ENCODE measurements around the gene SSNA1.

Gene SSNA1

DNA sequence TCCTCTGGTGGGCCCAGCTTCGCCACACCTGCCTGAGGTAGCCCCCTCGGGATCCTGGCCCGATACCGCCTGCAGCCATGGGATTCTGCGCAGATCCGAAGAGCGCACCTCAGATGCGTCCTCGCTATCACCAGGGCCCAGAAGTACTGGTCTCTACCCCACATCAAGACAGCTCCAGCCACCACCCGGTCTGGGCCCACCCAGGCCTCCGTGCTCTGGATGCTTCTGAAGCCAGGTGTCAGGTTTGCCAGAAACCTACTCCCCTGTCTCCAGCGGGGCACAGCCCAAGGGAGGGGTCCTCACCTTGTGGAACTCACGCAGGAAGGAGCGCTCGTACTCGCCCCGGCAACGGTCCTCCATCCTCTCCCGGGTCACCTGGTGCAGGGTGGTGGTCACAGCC, 2.6 kb upstream of the SSNA1 start:
- no peak for DNase-seq

DNA sequence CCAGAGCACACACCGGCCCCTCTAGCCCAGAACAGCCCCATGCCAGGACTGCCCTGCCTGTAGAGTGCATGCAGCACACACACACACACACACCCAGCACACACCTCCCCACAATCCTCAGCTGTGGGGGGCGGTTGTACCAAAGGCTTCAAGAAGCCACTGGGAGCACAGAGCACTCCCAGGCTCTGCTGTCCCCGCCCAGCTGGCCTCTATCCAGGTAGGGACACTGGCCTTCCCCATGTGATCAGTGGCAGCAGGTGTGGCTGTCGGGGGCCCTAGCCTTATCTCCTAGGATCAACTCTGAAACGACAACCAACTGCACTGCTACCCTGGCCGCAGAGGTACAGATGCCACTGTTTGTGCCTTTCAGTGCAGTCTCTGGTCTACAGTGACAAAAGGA, 2.1 kb upstream of the SSNA1 start:
- DNase-seq, result no peak

GRCh38 chr9:137187386-137187785, 1.1 kb upstream of the SSNA1 start:
- no peak for DNase-seq

GRCh38 chr9:137188086-137188489, 388 bp upstream of the SSNA1 start:
- no peak for DNase-seq

DNA sequence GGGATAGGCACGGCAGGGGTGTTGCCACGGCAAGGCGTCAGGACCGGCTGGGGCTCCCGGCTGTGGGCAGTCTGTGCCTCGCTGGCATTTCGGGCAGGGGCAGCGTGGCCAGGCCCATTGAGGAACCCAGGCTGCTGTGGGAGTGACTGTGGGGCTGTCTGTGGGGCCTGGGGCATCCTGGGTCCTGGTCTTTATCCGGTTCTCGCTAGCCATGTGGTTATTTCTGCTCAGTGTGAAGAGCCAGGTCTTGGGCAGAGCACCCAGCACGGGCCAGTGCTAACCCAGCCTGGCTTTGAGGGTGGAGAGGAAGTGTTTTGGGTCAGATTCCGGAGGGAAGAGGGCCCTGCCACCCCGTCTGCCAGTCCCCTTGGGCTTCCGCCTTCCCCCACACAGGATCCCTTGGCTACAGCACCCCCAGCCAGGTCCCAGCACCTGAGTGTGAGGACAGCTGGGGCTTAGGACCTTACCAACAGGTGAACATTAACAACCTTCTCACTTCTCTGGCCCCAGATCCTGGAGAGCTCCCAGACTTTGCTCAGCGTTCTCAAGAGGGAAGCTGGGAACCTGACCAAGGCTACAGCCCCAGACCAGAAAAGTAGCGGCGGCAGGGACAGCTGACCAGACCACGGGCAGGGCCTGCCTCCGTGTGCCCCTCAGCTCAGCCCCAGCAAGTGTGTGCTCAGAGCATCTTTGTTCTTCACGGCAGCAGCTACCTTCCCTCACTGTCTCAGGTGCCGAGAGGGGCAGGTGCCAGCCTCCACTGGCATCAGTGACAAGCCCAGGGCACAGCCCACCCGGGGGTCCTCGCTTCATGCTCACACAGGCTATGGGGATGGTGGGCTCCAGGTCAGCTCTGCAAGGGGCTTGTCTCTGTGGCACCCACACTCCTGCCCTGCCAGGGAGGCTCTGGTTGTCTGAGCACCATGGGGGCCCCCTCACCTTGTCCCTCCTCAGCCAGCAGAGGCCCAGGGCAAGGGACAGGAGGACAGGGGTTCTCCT, 1.1 kb downstream of the SSNA1 start:
- no peak for DNase-seq

GRCh38 chr9:137190315-137190856, 1.9 kb downstream of the SSNA1 start:
- no peak for DNase-seq

DNA sequence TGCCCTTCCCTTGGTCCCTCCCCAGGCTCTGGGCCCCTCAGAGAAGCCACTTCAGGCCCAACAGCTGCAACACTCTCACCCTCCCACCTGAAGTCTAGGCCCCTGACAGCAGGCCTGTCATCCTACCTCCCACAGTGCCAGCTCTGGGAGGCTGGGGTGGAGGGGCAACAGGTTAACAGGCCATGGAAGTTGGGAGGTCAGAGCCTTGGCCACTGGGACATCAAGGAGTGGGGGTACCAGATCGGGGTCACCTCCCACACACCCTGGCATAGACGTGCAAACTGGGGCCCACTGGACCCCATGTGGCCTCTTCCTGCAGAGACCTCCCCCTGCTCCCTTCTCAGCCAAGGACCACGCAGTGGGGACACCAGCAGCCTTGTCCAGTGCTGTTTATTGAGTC, 2.8 kb downstream of the SSNA1 start:
- no peak for DNase-seq

DNA sequence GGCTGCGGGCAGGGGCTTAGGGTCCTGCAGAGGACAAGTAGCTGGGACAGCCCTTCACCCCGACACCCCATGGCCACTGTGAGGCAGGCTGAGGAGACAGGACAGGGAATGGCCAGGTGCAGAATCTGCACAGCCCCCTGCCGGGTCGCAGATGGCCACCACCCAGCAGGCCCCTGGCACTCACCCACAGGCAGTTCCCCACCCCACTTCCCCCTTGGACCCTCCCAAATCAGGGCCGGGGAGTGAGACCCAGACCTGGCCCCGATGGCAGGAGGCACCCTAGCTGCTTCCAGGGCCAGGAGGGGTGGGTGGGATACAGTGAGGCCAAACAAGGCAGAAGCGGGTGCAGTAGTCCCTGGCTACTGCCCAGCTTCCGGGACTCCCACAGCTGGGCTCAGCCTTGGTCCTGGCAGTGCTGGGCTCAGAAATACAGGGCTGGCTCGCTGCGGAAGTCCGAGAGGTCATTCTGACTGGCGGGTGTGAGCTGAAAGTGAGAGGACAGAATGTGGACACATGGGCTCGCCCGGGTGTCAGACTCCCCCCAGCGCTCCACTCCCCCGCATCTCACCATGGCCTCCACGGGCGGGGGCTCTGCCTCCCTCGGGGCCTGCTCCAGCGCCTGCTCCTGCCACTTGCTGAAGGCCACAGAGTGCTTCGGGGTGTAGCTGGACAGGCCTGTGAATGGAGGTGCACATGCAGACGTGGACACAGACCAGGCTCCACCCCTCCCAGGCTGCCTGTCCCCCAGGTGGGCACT, 3.4 kb downstream of the SSNA1 start:
- DNase-seq, result no peak

- DNase-seq, result no peak
Observed at GRCh38 chr9:137192448-137192780, 3.9 kb downstream of the SSNA1 start.

GRCh38 chr9:137192859-137193258, 4.4 kb downstream of the SSNA1 start:
- DNase-seq, result no peak

GRCh38 chr9:137193771-137194170, 5.3 kb downstream of the SSNA1 start:
- no peak for DNase-seq

- DNase-seq, result no peak
Observed at GRCh38 chr9:137194388-137194787, 5.9 kb downstream of the SSNA1 start.

- DNase-seq, result no peak
Observed at GRCh38 chr9:137194909-137195308, 6.4 kb downstream of the SSNA1 start.

GRCh38 chr9:137195525-137196220, 7.2 kb downstream of the SSNA1 start:
- DNase-seq, result no peak

DNA sequence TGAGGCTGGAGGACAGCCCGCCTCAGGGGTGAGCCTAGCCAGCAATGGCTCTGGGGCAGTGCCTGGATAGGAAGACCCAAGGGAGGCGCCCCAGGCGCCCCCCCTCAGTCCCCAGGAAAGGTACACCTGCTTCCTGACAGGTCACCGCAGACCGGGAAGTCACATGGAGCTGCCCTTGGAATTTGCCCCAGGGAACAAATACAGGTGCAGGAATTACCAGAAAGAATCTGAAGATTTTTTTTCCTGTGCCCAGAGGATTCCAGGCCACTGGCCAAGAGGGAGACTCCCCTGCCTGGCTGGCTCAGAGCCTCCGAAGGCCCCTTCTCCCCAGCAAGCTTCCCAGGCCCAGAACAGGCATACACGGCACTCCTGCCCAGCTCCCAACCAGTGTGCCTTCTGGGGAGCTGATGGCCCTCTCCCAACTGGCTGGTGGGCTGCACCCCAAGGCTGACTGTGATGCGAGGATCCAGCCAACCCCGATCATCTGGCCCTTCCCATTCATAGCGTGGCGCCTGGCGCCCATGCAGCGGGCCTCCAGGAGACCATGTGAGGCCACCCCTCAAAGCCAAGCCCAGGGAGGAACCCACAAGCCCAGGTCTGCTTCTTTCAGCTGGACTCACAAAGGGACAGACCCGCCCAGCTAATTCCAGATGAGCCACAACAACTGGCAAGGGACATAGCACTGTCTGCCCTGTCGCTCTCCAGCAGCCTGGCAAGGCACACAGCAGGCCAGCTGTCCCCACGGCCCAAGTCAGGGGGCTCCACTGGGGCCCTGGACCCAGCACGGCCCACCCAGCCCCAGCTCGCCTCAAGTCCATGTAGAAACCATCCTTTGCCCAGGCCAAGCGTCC, 9.8 kb downstream of the SSNA1 start:
- no peak for DNase-seq

DNA sequence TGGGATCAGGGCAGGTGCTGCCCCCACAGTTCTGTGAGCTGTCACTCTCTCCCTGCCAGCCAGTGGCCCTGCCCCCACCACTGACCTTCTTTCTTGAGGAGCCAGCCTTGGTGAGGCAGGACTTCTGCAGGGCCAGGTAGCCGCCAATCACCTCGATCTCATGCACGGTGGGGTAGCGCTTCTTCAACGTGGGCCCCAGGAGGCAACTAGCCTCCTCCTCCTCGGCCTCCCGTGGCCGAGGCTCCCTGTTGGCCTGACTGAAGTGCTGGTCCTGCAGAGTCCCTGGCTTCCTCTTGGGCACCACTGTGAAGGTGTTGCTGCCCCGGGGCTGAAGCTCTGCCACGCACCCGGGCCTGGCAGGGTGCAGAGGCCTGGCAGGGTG, 10.4 kb downstream of the SSNA1 start:
- DNase-seq, result no peak

- DNase-seq, result no peak
Observed at GRCh38 chr9:137199411-137200121, 11.1 kb downstream of the SSNA1 start.

DNA sequence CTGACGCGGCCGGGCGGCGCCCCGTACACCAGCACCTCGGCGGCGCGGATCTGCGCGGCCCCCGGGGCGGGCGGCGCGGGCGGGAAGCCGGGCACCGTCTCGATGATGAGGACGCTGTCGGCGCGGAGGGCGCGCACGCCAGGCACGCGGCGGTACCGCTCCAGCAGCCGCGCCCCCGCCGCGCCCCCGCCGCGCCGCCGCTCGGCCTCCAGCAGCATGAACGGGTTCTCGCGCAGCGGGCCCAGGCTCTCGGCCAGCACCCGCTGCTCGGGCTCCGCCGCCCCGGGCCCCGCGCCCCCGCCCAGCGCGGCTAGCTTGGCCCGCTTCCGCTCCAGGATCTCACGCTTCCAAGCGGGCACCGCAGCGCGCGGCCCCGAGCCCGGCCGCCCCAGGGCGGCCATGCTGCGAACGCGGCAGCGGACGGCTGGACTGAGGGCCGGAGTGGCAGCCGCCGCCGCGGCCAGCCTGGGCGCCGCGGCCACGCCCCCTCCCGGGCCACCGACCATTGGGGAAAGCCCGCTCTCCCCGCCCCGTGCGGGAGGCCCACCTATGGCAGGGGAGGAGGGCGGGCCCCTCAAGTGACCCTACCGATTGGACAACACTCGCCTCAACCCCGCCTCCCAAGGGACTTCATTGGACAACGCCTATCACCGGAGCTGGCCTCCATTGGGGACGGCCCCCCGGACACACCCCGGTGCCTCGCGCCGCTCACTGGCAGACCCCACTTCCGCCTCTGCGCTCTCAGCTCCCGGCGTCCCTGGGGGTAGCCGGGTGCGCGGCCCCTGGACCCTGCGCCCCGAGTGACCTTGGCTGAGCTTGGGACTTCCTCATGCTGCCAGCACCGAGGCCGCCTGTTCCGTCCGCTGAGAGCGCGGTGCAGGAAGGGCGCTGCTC, 12.1 kb downstream of the SSNA1 start, which contains the start of gene TPRN:
TSS of gene TPRN (minus strand) at position 431 of the 894 bp plus-strand sequence. CDS start at position 401, 30 bp downstream.
- DNase-seq, result peak; percentile 94

GRCh38 chr9:137201205-137201868, 12.9 kb downstream of the SSNA1 start:
- no peak for DNase-seq

DNA sequence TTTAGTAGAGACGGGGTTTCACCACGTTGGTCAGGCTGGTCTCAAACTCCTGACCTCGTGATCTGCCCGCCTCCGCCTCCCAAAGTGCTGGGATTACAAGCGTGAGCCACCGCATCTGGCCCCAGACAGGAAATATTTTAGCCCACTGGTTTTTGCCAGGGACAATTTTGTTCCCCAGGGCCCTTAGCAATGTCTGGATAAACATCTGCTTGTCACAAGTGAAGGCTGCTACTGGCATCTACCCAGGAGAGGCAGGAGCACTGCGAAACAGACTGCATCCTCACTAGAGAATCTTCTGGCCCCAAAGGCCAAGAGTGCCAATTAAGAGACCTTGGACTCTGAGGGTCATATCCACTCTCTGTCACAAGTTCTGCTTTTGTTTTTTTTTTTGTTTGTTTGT, 14.5 kb downstream of the SSNA1 start:
- DNase-seq, result no peak
